ENCODE measurements around the gene TUFT1. TPM values are rescaled to one million over a fixed set of nuclear protein-coding genes. Genes with fewer than 3 reads are reported as not detected.

Gene TUFT1
- total and polyA plus RNA-seq, 2 of the 8 experiments (the other 6 are each of a cell fraction or from before 2014, with no cell fraction given), result 7.3 to 10.4 TPM

- TF ChIP-seq, protein P1, sequence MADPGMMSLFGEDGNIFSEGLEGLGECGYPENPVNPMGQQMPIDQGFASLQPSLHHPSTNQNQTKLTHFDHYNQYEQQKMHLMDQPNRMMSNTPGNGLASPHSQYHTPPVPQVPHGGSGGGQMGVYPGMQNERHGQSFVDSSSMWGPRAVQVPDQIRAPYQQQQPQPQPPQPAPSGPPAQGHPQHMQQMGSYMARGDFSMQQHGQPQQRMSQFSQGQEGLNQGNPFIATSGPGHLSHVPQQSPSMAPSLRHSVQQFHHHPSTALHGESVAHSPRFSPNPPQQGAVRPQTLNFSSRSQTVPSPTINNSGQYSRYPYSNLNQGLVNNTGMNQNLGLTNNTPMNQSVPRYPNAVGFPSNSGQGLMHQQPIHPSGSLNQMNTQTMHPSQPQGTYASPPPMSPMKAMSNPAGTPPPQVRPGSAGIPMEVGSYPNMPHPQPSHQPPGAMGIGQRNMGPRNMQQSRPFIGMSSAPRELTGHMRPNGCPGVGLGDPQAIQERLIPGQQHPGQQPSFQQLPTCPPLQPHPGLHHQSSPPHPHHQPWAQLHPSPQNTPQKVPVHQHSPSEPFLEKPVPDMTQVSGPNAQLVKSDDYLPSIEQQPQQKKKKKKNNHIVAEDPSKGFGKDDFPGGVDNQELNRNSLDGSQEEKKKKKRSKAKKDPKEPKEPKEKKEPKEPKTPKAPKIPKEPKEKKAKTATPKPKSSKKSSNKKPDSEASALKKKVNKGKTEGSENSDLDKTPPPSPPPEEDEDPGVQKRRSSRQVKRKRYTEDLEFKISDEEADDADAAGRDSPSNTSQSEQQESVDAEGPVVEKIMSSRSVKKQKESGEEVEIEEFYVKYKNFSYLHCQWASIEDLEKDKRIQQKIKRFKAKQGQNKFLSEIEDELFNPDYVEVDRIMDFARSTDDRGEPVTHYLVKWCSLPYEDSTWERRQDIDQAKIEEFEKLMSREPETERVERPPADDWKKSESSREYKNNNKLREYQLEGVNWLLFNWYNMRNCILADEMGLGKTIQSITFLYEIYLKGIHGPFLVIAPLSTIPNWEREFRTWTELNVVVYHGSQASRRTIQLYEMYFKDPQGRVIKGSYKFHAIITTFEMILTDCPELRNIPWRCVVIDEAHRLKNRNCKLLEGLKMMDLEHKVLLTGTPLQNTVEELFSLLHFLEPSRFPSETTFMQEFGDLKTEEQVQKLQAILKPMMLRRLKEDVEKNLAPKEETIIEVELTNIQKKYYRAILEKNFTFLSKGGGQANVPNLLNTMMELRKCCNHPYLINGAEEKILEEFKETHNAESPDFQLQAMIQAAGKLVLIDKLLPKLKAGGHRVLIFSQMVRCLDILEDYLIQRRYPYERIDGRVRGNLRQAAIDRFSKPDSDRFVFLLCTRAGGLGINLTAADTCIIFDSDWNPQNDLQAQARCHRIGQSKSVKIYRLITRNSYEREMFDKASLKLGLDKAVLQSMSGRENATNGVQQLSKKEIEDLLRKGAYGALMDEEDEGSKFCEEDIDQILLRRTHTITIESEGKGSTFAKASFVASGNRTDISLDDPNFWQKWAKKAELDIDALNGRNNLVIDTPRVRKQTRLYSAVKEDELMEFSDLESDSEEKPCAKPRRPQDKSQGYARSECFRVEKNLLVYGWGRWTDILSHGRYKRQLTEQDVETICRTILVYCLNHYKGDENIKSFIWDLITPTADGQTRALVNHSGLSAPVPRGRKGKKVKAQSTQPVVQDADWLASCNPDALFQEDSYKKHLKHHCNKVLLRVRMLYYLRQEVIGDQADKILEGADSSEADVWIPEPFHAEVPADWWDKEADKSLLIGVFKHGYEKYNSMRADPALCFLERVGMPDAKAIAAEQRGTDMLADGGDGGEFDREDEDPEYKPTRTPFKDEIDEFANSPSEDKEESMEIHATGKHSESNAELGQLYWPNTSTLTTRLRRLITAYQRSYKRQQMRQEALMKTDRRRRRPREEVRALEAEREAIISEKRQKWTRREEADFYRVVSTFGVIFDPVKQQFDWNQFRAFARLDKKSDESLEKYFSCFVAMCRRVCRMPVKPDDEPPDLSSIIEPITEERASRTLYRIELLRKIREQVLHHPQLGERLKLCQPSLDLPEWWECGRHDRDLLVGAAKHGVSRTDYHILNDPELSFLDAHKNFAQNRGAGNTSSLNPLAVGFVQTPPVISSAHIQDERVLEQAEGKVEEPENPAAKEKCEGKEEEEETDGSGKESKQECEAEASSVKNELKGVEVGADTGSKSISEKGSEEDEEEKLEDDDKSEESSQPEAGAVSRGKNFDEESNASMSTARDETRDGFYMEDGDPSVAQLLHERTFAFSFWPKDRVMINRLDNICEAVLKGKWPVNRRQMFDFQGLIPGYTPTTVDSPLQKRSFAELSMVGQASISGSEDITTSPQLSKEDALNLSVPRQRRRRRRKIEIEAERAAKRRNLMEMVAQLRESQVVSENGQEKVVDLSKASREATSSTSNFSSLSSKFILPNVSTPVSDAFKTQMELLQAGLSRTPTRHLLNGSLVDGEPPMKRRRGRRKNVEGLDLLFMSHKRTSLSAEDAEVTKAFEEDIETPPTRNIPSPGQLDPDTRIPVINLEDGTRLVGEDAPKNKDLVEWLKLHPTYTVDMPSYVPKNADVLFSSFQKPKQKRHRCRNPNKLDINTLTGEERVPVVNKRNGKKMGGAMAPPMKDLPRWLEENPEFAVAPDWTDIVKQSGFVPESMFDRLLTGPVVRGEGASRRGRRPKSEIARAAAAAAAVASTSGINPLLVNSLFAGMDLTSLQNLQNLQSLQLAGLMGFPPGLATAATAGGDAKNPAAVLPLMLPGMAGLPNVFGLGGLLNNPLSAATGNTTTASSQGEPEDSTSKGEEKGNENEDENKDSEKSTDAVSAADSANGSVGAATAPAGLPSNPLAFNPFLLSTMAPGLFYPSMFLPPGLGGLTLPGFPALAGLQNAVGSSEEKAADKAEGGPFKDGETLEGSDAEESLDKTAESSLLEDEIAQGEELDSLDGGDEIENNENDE (IDR thresholded peaks at IDR 0.05; ENCODE audit: insufficient replicate concordance, low read length), result no peak
- TF ChIP-seq EZH2 (IDR thresholded peaks at IDR 0.05; ENCODE audit: low read depth, low read length, severe bottlenecking), result no peak
These were observed 50.9 kb downstream of the TUFT1 start (continued) for GRCh38 chr1:151590961-151591360.
